GM18502 (cell line): Measurements from ENCODE around the gene ZNF835.

Source experiments
- ATAC-seq: cut with Tn5 transposase; IDR thresholded peaks from one replicate; pipeline ENCODE4 v1.9.1; 2021; ENCODE audit warnings: mild to moderate bottlenecking; ENCODE audit not compliant: unreplicated experiment, poor library complexity

ZNF835 gene

DNA sequence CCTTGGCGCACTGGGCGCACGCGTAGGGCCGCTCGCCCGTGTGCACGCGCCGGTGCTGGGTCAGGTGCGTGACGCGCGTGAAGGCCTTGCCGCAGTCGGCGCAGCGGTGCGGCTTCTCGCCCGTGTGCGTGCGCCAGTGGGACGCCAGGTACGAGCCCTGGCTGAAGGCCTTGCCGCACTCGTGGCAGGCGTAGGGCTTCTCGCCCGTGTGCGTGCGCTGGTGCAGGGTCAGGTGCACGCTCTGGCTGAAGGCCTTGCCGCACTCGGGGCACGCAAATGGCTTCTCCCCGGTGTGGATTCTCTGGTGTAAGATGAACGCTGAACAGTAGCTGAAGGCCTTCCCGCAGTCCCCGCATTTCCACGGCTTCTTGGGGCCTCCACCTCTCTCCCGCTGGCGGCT lies 7.0 kb downstream of the ZNF835 start:
- no peak for ATAC-seq

- ATAC-seq: no peak
Observed at GRCh38 chr19:56663931-56664500, 7.5 kb downstream of the ZNF835 start.

DNA sequence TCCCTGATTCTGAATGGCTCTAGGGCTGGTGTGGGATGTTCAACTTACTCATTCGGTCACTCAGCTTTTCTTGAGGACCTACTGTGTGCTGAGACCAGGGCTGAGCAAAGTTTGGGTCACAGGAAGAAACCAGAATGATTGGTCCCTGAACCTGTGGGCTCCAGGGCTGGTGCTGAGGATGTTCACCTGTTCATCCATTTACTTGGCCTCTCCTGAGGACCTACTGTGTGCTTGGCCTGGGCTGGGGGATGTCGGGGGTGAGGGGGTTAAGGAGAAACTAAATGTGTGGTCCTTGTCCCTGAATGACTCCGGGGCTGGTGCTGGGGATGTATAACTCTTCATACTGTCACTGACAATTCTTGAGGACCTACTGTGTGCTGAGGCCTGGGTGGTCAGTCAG lies 10.3 kb downstream of the ZNF835 start:
- ATAC-seq: no peak

DNA sequence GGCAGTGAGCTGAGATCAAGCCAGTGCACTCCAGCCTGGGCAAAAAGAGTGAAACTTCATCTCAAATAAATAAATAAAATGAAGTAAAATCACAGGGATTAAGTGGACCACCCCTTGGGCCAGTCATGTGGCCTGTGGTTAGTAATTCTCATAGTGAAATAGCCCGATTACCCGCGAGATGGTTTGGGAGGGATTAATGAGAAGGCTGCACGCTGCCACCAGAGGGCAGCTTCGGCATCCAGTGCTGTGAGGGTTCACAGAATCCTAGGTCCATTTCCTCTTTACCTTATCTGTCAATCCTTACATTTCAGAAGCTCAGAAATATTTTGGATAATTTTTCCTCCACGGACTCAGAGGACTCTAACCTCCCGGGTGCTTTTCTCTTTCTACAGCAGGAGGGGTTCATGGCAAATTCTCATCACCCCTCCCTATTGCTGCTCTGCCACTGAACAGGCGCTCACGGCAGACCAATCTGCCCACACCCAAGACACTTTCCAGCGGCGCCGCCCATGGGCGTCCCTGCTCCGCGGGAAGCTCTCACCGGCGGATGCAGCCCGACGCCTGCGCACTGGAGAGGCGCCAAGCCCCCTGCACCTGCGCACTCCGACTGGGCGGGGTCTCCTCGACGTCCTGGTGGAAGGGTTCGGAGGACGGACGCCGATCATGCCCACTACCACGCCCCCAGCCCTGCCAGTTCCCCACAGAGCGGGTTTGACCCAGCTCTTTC lies 11.0 kb downstream of the ZNF835 start:
- ATAC-seq: no peak

- ATAC-seq: no peak
Observed at GRCh38 chr19:56654151-56654550, 17.4 kb downstream of the ZNF835 start.

- no peak for ATAC-seq
Observed at GRCh38 chr19:56643460-56643955, 28.0 kb downstream of the ZNF835 start.

GRCh38 chr19:56642711-56643459 lies 28.7 kb downstream of the ZNF835 start, which contains the start of gene SMIM17:
Gene SMIM17, plus strand, starts transcription at chr19:56643159. Its CDS starts 2,509 bp downstream, at chr19:56645668.
- no peak for ATAC-seq

GRCh38 chr19:56639217-56639616 lies 32.3 kb downstream of the ZNF835 start:
- ATAC-seq: no peak

GRCh38 chr19:56637976-56638555 lies 33.5 kb downstream of the ZNF835 start:
- no peak for ATAC-seq

- no peak for ATAC-seq
Observed at GRCh38 chr19:56633021-56633420, 38.5 kb downstream of the ZNF835 start.

GRCh38 chr19:56625708-56626107 lies 45.8 kb downstream of the ZNF835 start:
- no peak for ATAC-seq

- ATAC-seq: no peak
Observed at GRCh38 chr19:56623006-56623405, 48.6 kb downstream of the ZNF835 start.

GRCh38 chr19:56622374-56622773 lies 49.2 kb downstream of the ZNF835 start:
- no peak for ATAC-seq

- no peak for ATAC-seq
Observed at GRCh38 chr19:56619121-56619520, 52.4 kb downstream of the ZNF835 start.

GRCh38 chr19:56617531-56617930 lies 54.0 kb downstream of the ZNF835 start:
- no peak for ATAC-seq

- ATAC-seq: no peak
Observed at GRCh38 chr19:56613639-56614038, 57.9 kb downstream of the ZNF835 start.

DNA sequence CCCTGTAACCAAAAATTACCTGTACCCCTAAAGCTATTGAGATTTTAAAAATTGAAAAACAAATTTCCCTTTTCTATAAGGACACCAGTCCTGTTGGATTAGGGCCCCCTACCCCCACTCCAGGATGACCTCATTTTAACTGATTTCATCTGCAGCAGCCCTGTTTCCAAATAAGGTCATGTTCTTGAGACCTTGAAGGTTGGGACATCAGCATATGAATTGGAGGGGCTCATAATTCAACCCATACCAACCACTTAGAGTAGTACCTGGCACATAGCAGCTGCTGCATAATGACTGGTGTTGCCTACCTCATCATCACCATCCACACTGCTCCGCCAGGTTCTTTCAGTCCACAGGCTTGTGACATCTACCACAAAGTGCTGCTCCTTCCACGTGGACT lies 58.8 kb downstream of the ZNF835 start:
- ATAC-seq: no peak
